HepG2 (cell line): ENCODE measurements around the gene CHN1. TPM values are rescaled to one million over a fixed set of nuclear protein-coding genes. Genes with fewer than 3 reads are reported as not detected.

ENCODE experiments used
- ATAC-seq: fragments of 200-7000 bp; cut with Tn5 transposase; 3 replicates; pipeline ENCODE4 v1.9.1; 2020; ENCODE audit warnings: mild to moderate bottlenecking, moderate library complexity
- BruUV-seq: library from RNA; stranded (reverse); fragments of 400-500 nt; replicated peaks from 2 replicates; lab custom pipeline; 2021; lab: Mats Ljungman, UMichigan
- CTCF ChIA-PET: fragments of 300-600 bp; formaldehyde crosslinking; extraction: SDS; loops from one replicate; lab custom pipeline; 2021; ENCODE audit warnings: low total read pairs, inconsistent platforms, low intra/inter-chr PET ratio; lab: Yijun Ruan, JAX
- POLR2A ChIA-PET: fragments of 350-600 bp; sonication (Branson Sonifier 250); formaldehyde crosslinking; loops from one replicate; lab custom pipeline; 2020; ENCODE audit warnings: antibody characterized with exemption, inconsistent platforms; lab: Yijun Ruan, JAX
- DNase-seq: peaks from one replicate; pipeline ENCODE4 v3.0.0-alpha.2; 2015; ENCODE audit warnings: low spot score
- FAIRE-seq: peaks from 3 replicates; lab custom pipeline; 2011; peaks lifted over from hg19 to GRCh38; lab: Jason Lieb, UNC
- H2AFZ ChIP-seq: one replicate; pipeline ENCODE4 v1.6.1; 2011; ENCODE audit warnings: low read length, inconsistent platforms
- H3K27ac ChIP-seq: fragments of 300-600 bp; 3 replicates; pipeline ENCODE4 v1.8.0; 2011; ENCODE audit warnings: mixed run types, mild to moderate bottlenecking, mixed read lengths, low read length, inconsistent platforms; ENCODE audit not compliant: insufficient read depth; ENCODE audit errors: extremely low read length
- H3K27me3 ChIP-seq, 2 experiments: fragments of 200-600 bp in 1 of 2; 2 replicates in 1 of 2; 3 replicates in 1 of 2; pipeline versions ENCODE4 v1.6.0 to v1.8.0; 2011; ENCODE audit warnings: low read length in 2 of 2, mild to moderate bottlenecking in 2 of 2, moderate library complexity in 2 of 2, inconsistent platforms in 1 of 2; ENCODE audit not compliant: insufficient read depth in 2 of 2, control insufficient read depth in 1 of 2
- H3K36me3 ChIP-seq, 2 experiments: fragments of 200-600 bp in 1 of 2; replicated peaks in 1 of 2; 2 replicates in 1 of 2; 3 replicates in 1 of 2; pipeline versions ENCODE4 v1.5.1 to v1.8.0; 2011; ENCODE audit warnings: low read length in 2 of 2, inconsistent platforms in 1 of 2; ENCODE audit not compliant: insufficient read depth in 2 of 2, control insufficient read depth in 1 of 2
- H3K4me1 ChIP-seq: 2 replicates; pipeline ENCODE4 v1.5.1; 2012; ENCODE audit warnings: low read length, inconsistent platforms; ENCODE audit not compliant: insufficient read depth
- H3K4me2 ChIP-seq: 2 replicates; pipeline ENCODE4 v1.6.0; 2011; ENCODE audit warnings: low read depth, low read length, inconsistent platforms
- H3K4me3 ChIP-seq, 3 experiments: fragments of 200-600 bp in 1 of 3; sonication (generic), shearing (Covaris generic) in 1 of 3; replicated peaks in 1 of 3; 2 replicates each; pipeline ENCODE4 v1.5.1; 2011 to 2016; ENCODE audit warnings: low read length in 3 of 3, inconsistent platforms in 2 of 3, low read depth in 2 of 3, mild to moderate bottlenecking in 2 of 3, control low read depth in 1 of 3, mixed read lengths in 1 of 3; ENCODE audit not compliant: insufficient read depth in 1 of 3
- H3K79me2 ChIP-seq: one replicate; pipeline ENCODE4 v1.6.1; 2011; ENCODE audit warnings: low read length, inconsistent platforms; ENCODE audit not compliant: insufficient read depth
- H3K9ac ChIP-seq: 2 replicates; pipeline ENCODE4 v1.6.0; 2011; ENCODE audit warnings: mild to moderate bottlenecking, low read depth, low read length, inconsistent platforms; ENCODE audit not compliant: insufficient read depth
- H3K9me3 ChIP-seq: 2 replicates; pipeline ENCODE4 v1.5.1; 2012; ENCODE audit warnings: mild to moderate bottlenecking, low read length
- H4K20me1 ChIP-seq: 2 replicates; pipeline ENCODE4 v1.6.0; 2011; ENCODE audit warnings: inconsistent platforms, mild to moderate bottlenecking, low read length, moderate library complexity; ENCODE audit not compliant: insufficient read depth
- WGBS: methylation state at CpG from one replicate; pipeline ENCODE4 v1.1.6; 2017; ENCODE audit warnings: low lambda C conversion rate; 5-methylcytosine and 5-hydroxymethylcytosine counted together
- in situ Hi-C: cut with HindIII; loops from 2 replicates; pipeline ENCODE4 v1.10.0; 2017; ENCODE audit warnings: low pct_unique_long_range_greater_than_20kb; ENCODE audit not compliant: extremely low pct_ligation_motif_present
- intact Hi-C: fragments of 100-400 bp; cut with micrococcal nuclease; formaldehyde crosslinking; loops from one replicate; pipeline ENCODE4 v1.10.0; 2022; ENCODE audit not compliant: unreplicated experiment
- polyA plus RNA-seq, 8 experiments: library from polyadenylated mRNA; depleted of rRNA in 3 of 8; stranded (reverse) in 7 of 8; unstranded in 1 of 8; fragments of >200 nt; fragmentation: Illumina TruSeq in 4 of 8; extraction: Trizol in 4 of 8; gene quantifications; 2 replicates each; pipeline versions ENCODE4 v1.2.1 to v1.2.3, GENCODE V29; 2011 to 2016; ENCODE audit warnings: low read depth in 4 of 8, missing spikeins in 1 of 8, mixed read lengths in 1 of 8; ENCODE audit not compliant: insufficient read depth in 1 of 8
- total RNA-seq, 5 experiments: library from RNA; depleted of rRNA; stranded (reverse); fragments of >200 nt; fragmentation: Illumina TruSeq; extraction: Trizol; gene quantifications; 2 replicates each; pipeline ENCODE4 v1.2.3, GENCODE V29; 2016; ENCODE audit warnings: low read depth in 1 of 5
- TF ChIP-seq, protein P1 (sequence below): sonication (generic); formaldehyde crosslinking; IDR thresholded peaks from 2 replicates; pipeline ENCODE4 v1.4.0; 2020; ENCODE audit warnings: low read depth, mild to moderate bottlenecking, missing genetic modification reagents
- TF ChIP-seq, protein P2 (sequence below): sonication (generic); formaldehyde crosslinking; IDR thresholded peaks from 2 replicates; pipeline ENCODE4 v1.5.1; 2020; ENCODE audit warnings: missing genetic modification reagents, mild to moderate bottlenecking, borderline replicate concordance
- TF ChIP-seq, protein P3 (sequence below), 2 experiments: sonication (generic) in 1 of 2; formaldehyde crosslinking in 1 of 2; IDR thresholded peaks; 2 replicates each; pipeline versions ENCODE4 v1.5.1 to v1.6.1; 2011 to 2020; ENCODE audit warnings: borderline replicate concordance in 1 of 2, low read depth in 1 of 2, low read length in 1 of 2, mild to moderate bottlenecking in 1 of 2, missing genetic modification reagents in 1 of 2, moderate library complexity in 1 of 2

CHN1 gene
- total and polyA plus RNA-seq, 2 of the 13 experiments (the other 11 are each of a cell fraction or from before 2014, with no cell fraction given), result 2.8 to 3.5 TPM

DNA sequence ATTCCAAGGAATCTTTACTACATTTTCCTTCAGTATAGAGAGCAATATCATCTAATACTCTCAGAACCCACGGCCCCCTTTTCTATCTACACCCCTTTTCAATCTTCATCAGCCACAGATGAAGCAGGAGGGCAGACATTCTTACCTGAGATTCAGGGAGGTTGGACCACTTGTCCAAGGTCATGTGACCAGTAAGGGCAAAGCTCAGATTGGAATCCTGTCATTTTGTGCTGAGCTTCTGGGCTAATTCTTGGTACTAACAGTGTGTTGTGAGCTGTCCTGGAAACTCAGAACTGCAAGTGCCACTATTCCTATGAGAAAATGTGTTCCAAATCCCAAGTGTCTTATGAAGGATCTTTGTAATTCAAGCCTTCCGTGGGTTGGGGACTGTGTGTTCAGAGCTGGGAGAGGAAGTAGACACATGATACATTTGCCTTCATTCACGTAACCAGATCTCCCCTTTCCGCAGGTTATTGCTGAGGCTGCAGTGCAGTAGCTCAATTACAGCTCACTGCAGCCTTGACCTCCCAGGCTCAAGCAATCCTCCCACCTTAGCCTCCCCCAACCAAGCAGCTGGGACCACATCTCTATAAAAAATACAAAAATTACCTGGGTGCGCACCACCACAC, 244.2 kb downstream of the CHN1 start:
- 52% methylated on average over 5 of the region's 5 CpGs for WGBS
- H3K27me3 ChIP-seq, result peaks cover 0 to 5% of the 10 kb centered on the region in 2 experiments; a peak in 2 of 5 replicates
- intact Hi-C loops, result no loop called here
- H3K9ac ChIP-seq, result no peak overlapping the region
- ChIA-PET POLR2A (no interaction called here), CTCF (no interaction called here)
- FAIRE-seq (peak; percentile 63), ATAC-seq (no peak), DNase-seq (no peak)
- H3K79me2 ChIP-seq, result no peaks in the 10 kb centered on the region
- H4K20me1 ChIP-seq, result no peaks in the 10 kb centered on the region
- in situ Hi-C loops, result no loop called here
- H3K36me3 ChIP-seq, result no peaks in the 10 kb centered on the region
- no peaks in the 10 kb centered on the region for H3K4me1 ChIP-seq
- no peak overlapping the region for H2AFZ ChIP-seq
- TF ChIP-seq, protein P1, sequence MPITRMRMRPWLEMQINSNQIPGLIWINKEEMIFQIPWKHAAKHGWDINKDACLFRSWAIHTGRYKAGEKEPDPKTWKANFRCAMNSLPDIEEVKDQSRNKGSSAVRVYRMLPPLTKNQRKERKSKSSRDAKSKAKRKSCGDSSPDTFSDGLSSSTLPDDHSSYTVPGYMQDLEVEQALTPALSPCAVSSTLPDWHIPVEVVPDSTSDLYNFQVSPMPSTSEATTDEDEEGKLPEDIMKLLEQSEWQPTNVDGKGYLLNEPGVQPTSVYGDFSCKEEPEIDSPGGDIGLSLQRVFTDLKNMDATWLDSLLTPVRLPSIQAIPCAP, result no peak
- TF ChIP-seq, protein P2, sequence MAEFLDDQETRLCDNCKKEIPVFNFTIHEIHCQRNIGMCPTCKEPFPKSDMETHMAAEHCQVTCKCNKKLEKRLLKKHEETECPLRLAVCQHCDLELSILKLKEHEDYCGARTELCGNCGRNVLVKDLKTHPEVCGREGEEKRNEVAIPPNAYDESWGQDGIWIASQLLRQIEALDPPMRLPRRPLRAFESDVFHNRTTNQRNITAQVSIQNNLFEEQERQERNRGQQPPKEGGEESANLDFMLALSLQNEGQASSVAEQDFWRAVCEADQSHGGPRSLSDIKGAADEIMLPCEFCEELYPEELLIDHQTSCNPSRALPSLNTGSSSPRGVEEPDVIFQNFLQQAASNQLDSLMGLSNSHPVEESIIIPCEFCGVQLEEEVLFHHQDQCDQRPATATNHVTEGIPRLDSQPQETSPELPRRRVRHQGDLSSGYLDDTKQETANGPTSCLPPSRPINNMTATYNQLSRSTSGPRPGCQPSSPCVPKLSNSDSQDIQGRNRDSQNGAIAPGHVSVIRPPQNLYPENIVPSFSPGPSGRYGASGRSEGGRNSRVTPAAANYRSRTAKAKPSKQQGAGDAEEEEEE (CRISPR knock-in tag), result no peak
- TF ChIP-seq, protein P3, sequence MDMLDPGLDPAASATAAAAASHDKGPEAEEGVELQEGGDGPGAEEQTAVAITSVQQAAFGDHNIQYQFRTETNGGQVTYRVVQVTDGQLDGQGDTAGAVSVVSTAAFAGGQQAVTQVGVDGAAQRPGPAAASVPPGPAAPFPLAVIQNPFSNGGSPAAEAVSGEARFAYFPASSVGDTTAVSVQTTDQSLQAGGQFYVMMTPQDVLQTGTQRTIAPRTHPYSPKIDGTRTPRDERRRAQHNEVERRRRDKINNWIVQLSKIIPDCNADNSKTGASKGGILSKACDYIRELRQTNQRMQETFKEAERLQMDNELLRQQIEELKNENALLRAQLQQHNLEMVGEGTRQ (IDR thresholded peaks at IDR 0.05; ENCODE audit: low read depth, low read length), result 0 out of 2 replicates have a peak, but pooled peaks have one; percentile 8
- TF ChIP-seq, protein P3 (CRISPR knock-in tag; IDR thresholded peaks at IDR 0.05; ENCODE audit: borderline replicate concordance), result no peak
- BruUV-seq, result no TSS peak
- H3K27ac ChIP-seq, result no peak overlapping the region
- H3K4me3 ChIP-seq, result no peak overlapping the region
- no peak overlapping the region for H3K4me2 ChIP-seq
- H3K9me3 ChIP-seq, result no peaks in the 10 kb centered on the region
